PC-3 (cell line): ENCODE measurements around the gene PALM2AKAP2. TPM values are rescaled to one million over a fixed set of nuclear protein-coding genes. Genes with fewer than 3 reads are reported as not detected.

Experiments used
- ATAC-seq: fragments of 200-7000 bp; cut with Tn5 transposase; 2 replicates; pipeline ENCODE4 v1.9.1; 2020; ENCODE audit warnings: mild to moderate bottlenecking, moderate library complexity
- BruUV-seq: library from RNA; stranded (reverse); fragments of 400-500 nt; replicated peaks from 2 replicates; lab custom pipeline; 2021; lab: Mats Ljungman, UMichigan
- CTCF ChIA-PET: fragments of 300-600 bp; sonication (Branson Sonifier 250); formaldehyde crosslinking; loops from one replicate; lab custom pipeline; 2022; ENCODE audit warnings: antibody characterized with exemption; lab: Charles Lee
- POLR2A ChIA-PET: fragments of 300-600 bp; sonication (Branson Sonifier 250); formaldehyde crosslinking; loops from one replicate; lab custom pipeline; 2022; ENCODE audit warnings: antibody characterized with exemption; ENCODE audit not compliant: unreplicated experiment; lab: Charles Lee
- DNase-seq: peaks from one replicate; pipeline ENCODE4 v3.0.0-alpha.2; 2015
- H2AFZ ChIP-seq: fragments of 300-600 bp; sonication (generic); 2 replicates; pipeline ENCODE4 v1.6.0; 2016; ENCODE audit warnings: antibody characterized with exemption, low read length
- H3F3A ChIP-seq: fragments of 300-600 bp; sonication (generic); one replicate; pipeline ENCODE4 v1.6.0; 2017; ENCODE audit warnings: antibody characterized with exemption, low read length, control low read depth, mild to moderate bottlenecking; ENCODE audit not compliant: unreplicated experiment
- H3K27ac ChIP-seq: fragments of 300-600 bp; sonication (generic); 2 replicates; pipeline ENCODE4 v1.5.1; 2016; ENCODE audit warnings: mild to moderate bottlenecking, low read length
- H3K27me3 ChIP-seq: fragments of 300-600 bp; sonication (generic); 2 replicates; pipeline ENCODE4 v1.6.1; 2016; ENCODE audit warnings: low read length, mixed read lengths
- H3K36me3 ChIP-seq: fragments of 300-600 bp; sonication (generic); 2 replicates; pipeline ENCODE4 v1.6.1; 2016; ENCODE audit warnings: low read depth, mixed run types, low read length, mixed read lengths
- H3K4me1 ChIP-seq: fragments of 300-600 bp; sonication (generic); 2 replicates; pipeline ENCODE4 v1.5.1; 2016; ENCODE audit warnings: low read length; ENCODE audit not compliant: insufficient read depth
- H3K4me2 ChIP-seq: fragments of 300-600 bp; sonication (generic); 2 replicates; pipeline ENCODE4 v1.6.0; 2016; ENCODE audit warnings: low read length
- H3K4me3 ChIP-seq: fragments of 300-600 bp; sonication (generic); 2 replicates; pipeline ENCODE4 v1.5.1; 2016; ENCODE audit warnings: mild to moderate bottlenecking, low read length, mixed read lengths
- H3K79me2 ChIP-seq: fragments of 300-600 bp; sonication (generic); 2 replicates; pipeline ENCODE4 v1.6.1; 2017; ENCODE audit warnings: low read length, mixed read lengths
- H3K9ac ChIP-seq: fragments of 300-600 bp; sonication (generic); 2 replicates; pipeline ENCODE4 v1.6.0; 2016; ENCODE audit warnings: mild to moderate bottlenecking, low read length
- H3K9me2 ChIP-seq: fragments of 300-600 bp; sonication (generic); replicated peaks from 2 replicates; pipeline ENCODE4 v1.6.1; 2016; ENCODE audit warnings: mixed run types, low read length, mixed read lengths
- H3K9me3 ChIP-seq: fragments of 300-600 bp; sonication (generic); 2 replicates; pipeline ENCODE4 v1.6.1; 2016; ENCODE audit warnings: low read length, mixed read lengths
- H4K20me1 ChIP-seq: fragments of 300-600 bp; sonication (generic); 2 replicates; pipeline ENCODE4 v1.6.1; 2016; ENCODE audit warnings: low read length, mixed read lengths
- CTCF ChIP-seq: fragments of 300-600 bp; sonication (generic); conservative IDR thresholded peaks from 2 replicates; pipeline ENCODE4 v1.5.1; 2017; ENCODE audit warnings: antibody characterized with exemption, low read depth, mild to moderate bottlenecking, low read length
- EZH2 ChIP-seq: fragments of 300-600 bp; sonication (generic); IDR thresholded peaks from one replicate; pipeline ENCODE4 v1.6.1; 2017; ENCODE audit warnings: antibody characterized with exemption, mild to moderate bottlenecking, low read length; ENCODE audit not compliant: unreplicated experiment
- EZH2phosphoT487 ChIP-seq: fragments of 300-600 bp; sonication (generic); IDR thresholded peaks from 2 replicates; pipeline ENCODE4 v1.6.1; 2018; ENCODE audit warnings: mild to moderate bottlenecking, antibody characterized with exemption, low read length, borderline replicate concordance
- intact Hi-C: fragments of 100-400 bp; cut with micrococcal nuclease; formaldehyde crosslinking; loops from 2 replicates; pipeline ENCODE4 v1.9.0; 2023
- total RNA-seq: library from RNA; depleted of rRNA; stranded (reverse); fragments of >200 nt; gene quantifications from 2 replicates; pipeline ENCODE4 v1.2.3, GENCODE V29; 2014

Gene PALM2AKAP2
- total RNA-seq, 1 experiment from 2014 or later, result 0.22 TPM

DNA sequence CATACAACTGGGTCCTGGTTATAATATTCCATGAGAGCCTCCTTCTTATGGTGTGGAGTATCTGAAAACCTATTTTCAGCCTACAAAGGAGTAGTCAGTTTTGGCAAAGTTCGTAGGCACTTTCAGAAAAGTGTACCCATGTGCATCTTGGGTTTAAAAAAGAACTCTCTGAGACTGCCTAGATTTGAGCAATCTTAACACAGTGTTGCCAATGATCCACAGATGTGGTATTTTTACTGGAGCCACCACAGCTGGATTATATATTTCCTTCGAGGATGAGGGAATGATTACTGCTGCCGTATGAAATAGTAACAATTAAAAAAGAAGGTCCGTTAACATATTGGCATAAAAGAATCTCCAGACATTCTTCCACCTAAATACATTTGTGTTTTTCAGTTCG is 1.1 kb downstream of the PALM2AKAP2 start:
- Histone ChIP-seq H3K9me3 (no peaks in the 10 kb centered on the region), H3K27me3 (no peaks in the 10 kb centered on the region), H4K20me1 (no peaks in the 10 kb centered on the region), H3K9me2 (no peaks in the 10 kb centered on the region), H3K4me1 (no peaks in the 10 kb centered on the region), H3F3A (no peaks in the 10 kb centered on the region), H3K4me3 (peak overlapping the region; percentile 88), H3K27ac (no peak overlapping the region), H3K9ac (peak overlapping the region; percentile 48; the same call in 1 of the 2 replicates), H3K4me2 (peak overlapping the region; percentile 94), H3K79me2 (no peaks in the 10 kb centered on the region), H2AFZ (peak overlapping the region; percentile 94), H3K36me3 (no peaks in the 10 kb centered on the region)
- DNase-seq (no peak), ATAC-seq (no peak)
- TF ChIP-seq EZH2 (no peak), EZH2phosphoT487 (no peak), CTCF (no peak)
- intact Hi-C loops, result no loop called here
- POLR2A ChIA-PET, result no interaction called here
- CTCF ChIA-PET, result no interaction called here
- no TSS peak for BruUV-seq

DNA sequence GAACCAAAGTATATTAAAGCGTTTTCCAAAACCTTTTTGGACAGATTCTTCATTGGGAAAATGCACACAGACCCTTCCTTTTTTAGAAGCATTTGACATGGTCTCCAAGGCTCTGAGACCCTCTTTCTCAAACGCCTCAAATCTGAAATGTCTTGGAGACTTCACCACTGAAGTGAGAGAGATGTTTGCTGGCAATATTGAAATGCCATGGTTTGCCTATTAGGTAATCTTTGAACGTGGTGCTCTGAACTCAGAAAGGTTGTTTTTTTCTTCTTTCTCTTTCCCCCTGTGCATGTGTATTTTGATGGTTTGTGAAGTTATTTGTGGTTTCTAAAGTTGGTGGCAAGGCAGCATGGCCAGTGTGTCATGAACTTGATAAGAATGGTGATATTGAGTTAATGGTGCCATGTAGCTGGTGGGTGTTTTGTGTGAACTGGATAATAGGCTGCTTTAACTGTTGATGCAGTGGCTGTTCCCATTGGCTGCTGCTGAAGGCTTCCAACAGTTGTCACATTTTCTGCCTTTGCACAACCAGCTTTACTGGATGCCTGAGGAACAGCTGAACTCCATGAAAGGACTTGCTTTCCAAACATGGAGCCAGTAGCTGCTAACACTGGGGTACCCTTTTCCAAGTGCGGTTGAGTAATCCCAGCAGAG is 1.7 kb downstream of the PALM2AKAP2 start:
- H3K4me3 ChIP-seq, result no peak overlapping the region
- no peak overlapping the region for H3K9ac ChIP-seq
- H3K27ac ChIP-seq, result no peak overlapping the region
- no peaks in the 10 kb centered on the region for H3K9me3 ChIP-seq
- no peak overlapping the region for H2AFZ ChIP-seq
- ATAC-seq, result no peak
- no peaks in the 10 kb centered on the region for H4K20me1 ChIP-seq
- H3K27me3 ChIP-seq, result no peaks in the 10 kb centered on the region
- no TSS peak for BruUV-seq
- ChIA-PET CTCF (no interaction called here), POLR2A (no interaction called here)
- no peaks in the 10 kb centered on the region for H3K36me3 ChIP-seq
- H3K9me2 ChIP-seq, result no peaks in the 10 kb centered on the region
- H3K79me2 ChIP-seq, result no peaks in the 10 kb centered on the region
- intact Hi-C loops, result no loop called here
- no peaks in the 10 kb centered on the region for H3F3A ChIP-seq
- TF ChIP-seq EZH2 (no peak), CTCF (no peak), EZH2phosphoT487 (no peak)
- no peak for DNase-seq
- H3K4me1 ChIP-seq, result no peaks in the 10 kb centered on the region
- peak overlapping the region; percentile 94; the same call in 1 of the 2 replicates for H3K4me2 ChIP-seq

GRCh38 chr9:109787735-109788134 is 7.7 kb downstream of the PALM2AKAP2 start:
- ChIA-PET POLR2A (no interaction called here), CTCF (no interaction called here)
- Histone ChIP-seq H3K9ac (no peak overlapping the region), H2AFZ (no peak overlapping the region), H3K36me3 (no peaks in the 10 kb centered on the region), H3K4me3 (no peak overlapping the region), H3K9me3 (no peaks in the 10 kb centered on the region), H3F3A (no peaks in the 10 kb centered on the region), H3K9me2 (no peaks in the 10 kb centered on the region), H3K79me2 (no peaks in the 10 kb centered on the region), H3K4me1 (peaks cover 7% of the 10 kb centered on the region), H3K4me2 (no peak overlapping the region), H3K27me3 (no peaks in the 10 kb centered on the region), H3K27ac (no peak overlapping the region), H4K20me1 (no peaks in the 10 kb centered on the region)
- TF ChIP-seq EZH2phosphoT487, result no peak
- TF ChIP-seq EZH2, result no peak
- TF ChIP-seq CTCF, result no peak
- BruUV-seq, result no TSS peak
- intact Hi-C loops, result no loop called here
- ATAC-seq (no peak), DNase-seq (no peak)
